K562 (cell line): Measurements from ENCODE around the gene LUC7L3.

Experiments
- ARID3B ChIP-seq: fragments of 250-450 bp; sonication (Bioruptor Pico); IDR thresholded peaks from 2 replicates; pipeline ENCODE4 v1.4.0; 2020; ENCODE audit warnings: borderline replicate concordance
- GATA2 ChIP-seq: sonication (generic); formaldehyde crosslinking; IDR thresholded peaks from 2 replicates; pipeline ENCODE4 v1.4.0; 2020; ENCODE audit warnings: mild to moderate bottlenecking, missing genetic modification reagents
- THRAP3 ChIP-seq: fragments of 450-650 bp; IDR thresholded peaks from 2 replicates; pipeline ENCODE4 v1.6.1; 2016; ENCODE audit warnings: mild to moderate bottlenecking, inconsistent platforms, borderline replicate concordance
- ZC3H4 ChIP-seq: sonication (generic); formaldehyde crosslinking; IDR thresholded peaks from 2 replicates; pipeline ENCODE4 v1.9.0; 2021; ENCODE audit warnings: missing genetic modification reagents, borderline replicate concordance
- ZNF212 ChIP-seq: fragments of 450-650 bp; formaldehyde crosslinking; IDR thresholded peaks from 2 replicates; pipeline ENCODE4 v1.4.0; 2020; ENCODE audit warnings: mild to moderate bottlenecking

- no peak for TF ChIP-seq ZNF212
- TF ChIP-seq GATA2 (CRISPR knock-in tag): no peak
- no peak for TF ChIP-seq ARID3B (CRISPR knock-in tag)
- TF ChIP-seq THRAP3: no peak
- TF ChIP-seq ZC3H4 (CRISPR knock-in tag): no peak
These were observed 9.4 kb upstream of the LUC7L3 start for GRCh38 chr17:50710025-50710424.
